Neural cell (in vitro differentiated cells): ENCODE measurements around the gene MEAK7.

Source experiments
- TF ChIP-seq, protein P1 (sequence below): fragments of 450-650 bp; IDR thresholded peaks from 2 replicates; pipeline ENCODE4 v1.5.1; 2014; ENCODE audit warnings: antibody characterized with exemption, mild to moderate bottlenecking, moderate library complexity; ENCODE audit not compliant: poor library complexity, severe bottlenecking
- TF ChIP-seq, protein P2 (sequence below): IDR thresholded peaks from 2 replicates; pipeline ENCODE4 v1.6.1; 2012; ENCODE audit warnings: borderline replicate concordance

DNA sequence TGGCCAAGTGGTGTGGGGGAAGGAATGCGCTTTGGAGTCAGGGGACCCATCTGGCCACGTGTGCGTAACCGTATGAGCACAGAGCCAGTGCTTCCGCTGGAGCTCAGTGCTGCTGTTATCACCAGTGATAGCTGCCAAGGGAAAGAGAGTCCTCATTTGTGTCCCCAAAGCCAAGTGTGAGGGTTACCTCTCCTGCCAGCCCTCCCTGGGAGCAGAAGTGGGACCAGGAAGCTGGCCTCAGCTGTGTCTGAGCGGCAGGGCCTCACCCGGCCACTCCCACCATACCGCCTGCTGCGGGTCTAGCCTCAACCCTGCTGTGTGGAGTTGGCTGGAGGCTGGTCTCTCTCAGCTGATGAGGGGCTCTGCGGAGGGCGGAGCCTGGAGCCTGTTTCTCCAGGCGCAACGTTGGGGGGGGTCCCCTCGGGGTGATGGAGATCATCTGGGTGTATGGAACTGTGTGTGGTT is 44.5 kb downstream of the MEAK7 start:
- TF ChIP-seq, protein P1, sequence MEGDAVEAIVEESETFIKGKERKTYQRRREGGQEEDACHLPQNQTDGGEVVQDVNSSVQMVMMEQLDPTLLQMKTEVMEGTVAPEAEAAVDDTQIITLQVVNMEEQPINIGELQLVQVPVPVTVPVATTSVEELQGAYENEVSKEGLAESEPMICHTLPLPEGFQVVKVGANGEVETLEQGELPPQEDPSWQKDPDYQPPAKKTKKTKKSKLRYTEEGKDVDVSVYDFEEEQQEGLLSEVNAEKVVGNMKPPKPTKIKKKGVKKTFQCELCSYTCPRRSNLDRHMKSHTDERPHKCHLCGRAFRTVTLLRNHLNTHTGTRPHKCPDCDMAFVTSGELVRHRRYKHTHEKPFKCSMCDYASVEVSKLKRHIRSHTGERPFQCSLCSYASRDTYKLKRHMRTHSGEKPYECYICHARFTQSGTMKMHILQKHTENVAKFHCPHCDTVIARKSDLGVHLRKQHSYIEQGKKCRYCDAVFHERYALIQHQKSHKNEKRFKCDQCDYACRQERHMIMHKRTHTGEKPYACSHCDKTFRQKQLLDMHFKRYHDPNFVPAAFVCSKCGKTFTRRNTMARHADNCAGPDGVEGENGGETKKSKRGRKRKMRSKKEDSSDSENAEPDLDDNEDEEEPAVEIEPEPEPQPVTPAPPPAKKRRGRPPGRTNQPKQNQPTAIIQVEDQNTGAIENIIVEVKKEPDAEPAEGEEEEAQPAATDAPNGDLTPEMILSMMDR, result no peak
- TF ChIP-seq, protein P2, sequence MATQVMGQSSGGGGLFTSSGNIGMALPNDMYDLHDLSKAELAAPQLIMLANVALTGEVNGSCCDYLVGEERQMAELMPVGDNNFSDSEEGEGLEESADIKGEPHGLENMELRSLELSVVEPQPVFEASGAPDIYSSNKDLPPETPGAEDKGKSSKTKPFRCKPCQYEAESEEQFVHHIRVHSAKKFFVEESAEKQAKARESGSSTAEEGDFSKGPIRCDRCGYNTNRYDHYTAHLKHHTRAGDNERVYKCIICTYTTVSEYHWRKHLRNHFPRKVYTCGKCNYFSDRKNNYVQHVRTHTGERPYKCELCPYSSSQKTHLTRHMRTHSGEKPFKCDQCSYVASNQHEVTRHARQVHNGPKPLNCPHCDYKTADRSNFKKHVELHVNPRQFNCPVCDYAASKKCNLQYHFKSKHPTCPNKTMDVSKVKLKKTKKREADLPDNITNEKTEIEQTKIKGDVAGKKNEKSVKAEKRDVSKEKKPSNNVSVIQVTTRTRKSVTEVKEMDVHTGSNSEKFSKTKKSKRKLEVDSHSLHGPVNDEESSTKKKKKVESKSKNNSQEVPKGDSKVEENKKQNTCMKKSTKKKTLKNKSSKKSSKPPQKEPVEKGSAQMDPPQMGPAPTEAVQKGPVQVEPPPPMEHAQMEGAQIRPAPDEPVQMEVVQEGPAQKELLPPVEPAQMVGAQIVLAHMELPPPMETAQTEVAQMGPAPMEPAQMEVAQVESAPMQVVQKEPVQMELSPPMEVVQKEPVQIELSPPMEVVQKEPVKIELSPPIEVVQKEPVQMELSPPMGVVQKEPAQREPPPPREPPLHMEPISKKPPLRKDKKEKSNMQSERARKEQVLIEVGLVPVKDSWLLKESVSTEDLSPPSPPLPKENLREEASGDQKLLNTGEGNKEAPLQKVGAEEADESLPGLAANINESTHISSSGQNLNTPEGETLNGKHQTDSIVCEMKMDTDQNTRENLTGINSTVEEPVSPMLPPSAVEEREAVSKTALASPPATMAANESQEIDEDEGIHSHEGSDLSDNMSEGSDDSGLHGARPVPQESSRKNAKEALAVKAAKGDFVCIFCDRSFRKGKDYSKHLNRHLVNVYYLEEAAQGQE, result no peak
